PC-9 (cell line): Measurements from ENCODE around the gene TRIB2.

Experiments used
- EZH2 ChIP-seq: fragments of 200-600 bp; sonication (generic); IDR thresholded peaks from 2 replicates; pipeline ENCODE4 v1.8.0; 2017; ENCODE audit warnings: antibody characterized with exemption, low read depth
- TF ChIP-seq, protein P1 (sequence below): fragments of 200-600 bp; sonication (generic); conservative IDR thresholded peaks from 2 replicates; pipeline ENCODE4 v1.6.1; 2017; ENCODE audit warnings: mixed run types, antibody characterized with exemption, mild to moderate bottlenecking, moderate library complexity

DNA sequence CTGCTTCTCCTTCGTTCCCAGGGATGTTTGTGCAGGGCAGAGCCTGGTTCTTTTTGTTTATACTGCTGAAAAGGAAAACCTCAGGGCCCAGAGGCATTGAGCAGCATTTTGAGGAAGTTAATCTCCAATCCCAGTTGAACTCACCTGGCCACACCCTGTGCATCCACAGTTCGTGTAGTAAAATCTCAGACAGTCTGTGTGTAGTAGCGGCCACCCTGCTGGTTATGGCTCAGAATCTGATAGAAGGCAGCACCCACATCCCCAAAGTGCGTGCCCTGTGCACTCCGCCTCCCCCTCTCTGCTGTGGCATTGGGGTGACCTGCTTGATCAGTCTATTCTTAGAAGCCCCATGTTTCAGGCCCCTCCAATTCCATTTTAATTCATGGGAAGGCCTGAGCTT is 10.9 kb downstream of the TRIB2 start:
- TF ChIP-seq, protein P1, sequence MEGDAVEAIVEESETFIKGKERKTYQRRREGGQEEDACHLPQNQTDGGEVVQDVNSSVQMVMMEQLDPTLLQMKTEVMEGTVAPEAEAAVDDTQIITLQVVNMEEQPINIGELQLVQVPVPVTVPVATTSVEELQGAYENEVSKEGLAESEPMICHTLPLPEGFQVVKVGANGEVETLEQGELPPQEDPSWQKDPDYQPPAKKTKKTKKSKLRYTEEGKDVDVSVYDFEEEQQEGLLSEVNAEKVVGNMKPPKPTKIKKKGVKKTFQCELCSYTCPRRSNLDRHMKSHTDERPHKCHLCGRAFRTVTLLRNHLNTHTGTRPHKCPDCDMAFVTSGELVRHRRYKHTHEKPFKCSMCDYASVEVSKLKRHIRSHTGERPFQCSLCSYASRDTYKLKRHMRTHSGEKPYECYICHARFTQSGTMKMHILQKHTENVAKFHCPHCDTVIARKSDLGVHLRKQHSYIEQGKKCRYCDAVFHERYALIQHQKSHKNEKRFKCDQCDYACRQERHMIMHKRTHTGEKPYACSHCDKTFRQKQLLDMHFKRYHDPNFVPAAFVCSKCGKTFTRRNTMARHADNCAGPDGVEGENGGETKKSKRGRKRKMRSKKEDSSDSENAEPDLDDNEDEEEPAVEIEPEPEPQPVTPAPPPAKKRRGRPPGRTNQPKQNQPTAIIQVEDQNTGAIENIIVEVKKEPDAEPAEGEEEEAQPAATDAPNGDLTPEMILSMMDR = no peak
- TF ChIP-seq EZH2 = no peak
